Testis (tissue), 2 donors: Measurements from ENCODE around the gene MAGEA3.
"Not testable (repeated sequence)": the region's sequence is repeated elsewhere in the genome, so short reads cannot be mapped to it uniquely, and the experiment has no call there.

Source experiments
- POLR2A ChIP-seq: fragments of 450-650 bp; IDR thresholded peaks from one replicate; pipeline ENCODE4 v1.6.1; 2017; ENCODE audit warnings: antibody characterized with exemption, mild to moderate bottlenecking, moderate library complexity
- TF ChIP-seq, protein P1 (sequence below), 3 experiments: fragments of 450-650 bp in 2 of 3; fragments of 200-600 bp in 1 of 3; sonication (generic) in 1 of 3; IDR thresholded peaks; one replicate each; pipeline ENCODE4 v1.5.1; 2016 to 2019; ENCODE audit warnings: antibody characterized with exemption in 3 of 3, mild to moderate bottlenecking in 2 of 3, moderate library complexity in 1 of 3

DNA sequence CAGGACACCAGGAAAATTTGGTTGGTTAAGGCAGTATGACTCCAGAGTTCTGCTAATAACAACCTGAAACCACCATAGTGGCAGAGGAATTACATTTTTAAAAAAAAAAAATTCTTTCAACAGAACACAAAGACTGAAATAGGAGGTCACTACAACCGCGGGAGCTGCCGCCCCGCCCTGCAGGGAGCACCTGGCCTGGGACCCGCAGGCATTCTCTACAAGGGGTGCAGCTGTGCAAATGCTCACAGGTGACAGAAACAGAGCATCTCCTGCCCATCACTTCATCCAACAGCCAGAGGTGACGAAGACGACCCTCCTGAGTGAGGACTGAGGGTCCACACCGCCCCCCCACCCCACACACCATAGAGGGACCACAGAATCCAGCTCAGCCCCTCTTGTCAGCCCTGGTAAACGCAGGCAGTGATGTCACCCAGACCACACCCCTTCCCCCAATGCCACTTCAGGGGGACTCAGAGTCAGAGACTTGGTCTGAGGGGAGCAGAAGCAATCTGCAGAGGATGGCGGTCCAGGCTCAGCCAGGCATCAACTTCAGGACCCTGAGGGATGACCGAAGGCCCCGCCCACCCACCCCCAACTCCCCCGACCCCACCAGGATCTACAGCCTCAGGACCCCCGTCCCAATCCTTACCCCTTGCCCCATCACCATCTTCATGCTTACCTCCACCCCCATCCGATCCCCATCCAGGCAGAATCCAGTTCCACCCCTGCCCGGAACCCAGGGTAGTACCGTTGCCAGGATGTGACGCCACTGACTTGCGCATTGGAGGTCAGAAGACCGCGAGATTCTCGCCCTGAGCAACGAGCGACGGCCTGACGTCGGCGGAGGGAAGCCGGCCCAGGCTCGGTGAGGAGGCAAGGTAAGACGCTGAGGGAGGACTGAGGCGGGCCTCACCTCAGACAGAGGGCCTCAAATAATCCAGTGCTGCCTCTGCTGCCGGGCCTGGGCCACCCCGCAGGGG lies at the start of gene MAGEA3:
- not testable (repeated sequence) for TF ChIP-seq POLR2A
- TF ChIP-seq, protein P1, sequence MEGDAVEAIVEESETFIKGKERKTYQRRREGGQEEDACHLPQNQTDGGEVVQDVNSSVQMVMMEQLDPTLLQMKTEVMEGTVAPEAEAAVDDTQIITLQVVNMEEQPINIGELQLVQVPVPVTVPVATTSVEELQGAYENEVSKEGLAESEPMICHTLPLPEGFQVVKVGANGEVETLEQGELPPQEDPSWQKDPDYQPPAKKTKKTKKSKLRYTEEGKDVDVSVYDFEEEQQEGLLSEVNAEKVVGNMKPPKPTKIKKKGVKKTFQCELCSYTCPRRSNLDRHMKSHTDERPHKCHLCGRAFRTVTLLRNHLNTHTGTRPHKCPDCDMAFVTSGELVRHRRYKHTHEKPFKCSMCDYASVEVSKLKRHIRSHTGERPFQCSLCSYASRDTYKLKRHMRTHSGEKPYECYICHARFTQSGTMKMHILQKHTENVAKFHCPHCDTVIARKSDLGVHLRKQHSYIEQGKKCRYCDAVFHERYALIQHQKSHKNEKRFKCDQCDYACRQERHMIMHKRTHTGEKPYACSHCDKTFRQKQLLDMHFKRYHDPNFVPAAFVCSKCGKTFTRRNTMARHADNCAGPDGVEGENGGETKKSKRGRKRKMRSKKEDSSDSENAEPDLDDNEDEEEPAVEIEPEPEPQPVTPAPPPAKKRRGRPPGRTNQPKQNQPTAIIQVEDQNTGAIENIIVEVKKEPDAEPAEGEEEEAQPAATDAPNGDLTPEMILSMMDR (IDR thresholded peaks at IDR 0.05), result not testable (repeated sequence)
